Measurements from ENCODE around the gene ORC5. TPM values are rescaled to one million over a fixed set of nuclear protein-coding genes. Genes with fewer than 3 reads are reported as not detected.

The ORC5 gene
- total RNA-seq, 1 experiment from 2014 or later, result 25.4 TPM

GRCh38 chr7:104124469-104124868, 83.3 kb downstream of the ORC5 start:
- no peak for DNase-seq (ENCODE audit: unreplicated experiment)
- CTCF ChIA-PET, result interaction anchor here (0.7 kb wide), 1 partner anchor 21 kb away, joined by 3 read pairs; no protein-coding TSS in a partner anchor
- no TSS peak for BruUV-seq (replicated peaks)
- POLR2A ChIA-PET, result no interaction called here
- no peak overlapping the region for H3K4me3 Mint-ChIP-seq (ENCODE audit: unreplicated experiment)
- H3K36me3 Mint-ChIP-seq (ENCODE audit: insufficient read depth, unreplicated experiment), result peaks cover 37% of the 10 kb centered on the region
- intact Hi-C loops (cut with micrococcal nuclease), result no loop called here
- H3K4me1 Mint-ChIP-seq (ENCODE audit: insufficient read depth, unreplicated experiment), result no peaks in the 10 kb centered on the region
- no peak for TF ChIP-seq CTCF (IDR thresholded peaks at IDR 0.05; ENCODE audit: unreplicated experiment)
- H3K9me3 Mint-ChIP-seq (ENCODE audit: unreplicated experiment), result no peaks in the 10 kb centered on the region
- no peak overlapping the region for H3K27ac Mint-ChIP-seq (ENCODE audit: low read depth, unreplicated experiment)
- H3K27me3 Mint-ChIP-seq (ENCODE audit: insufficient read depth, unreplicated experiment), result no peaks in the 10 kb centered on the region

- Mint-ChIP-seq H3K27ac (ENCODE audit: low read depth, unreplicated experiment) (no peak overlapping the region), H3K36me3 (ENCODE audit: insufficient read depth, unreplicated experiment) (peaks cover 37% of the 10 kb centered on the region), H3K27me3 (ENCODE audit: insufficient read depth, unreplicated experiment) (no peaks in the 10 kb centered on the region), H3K4me1 (ENCODE audit: insufficient read depth, unreplicated experiment) (no peaks in the 10 kb centered on the region), H3K4me3 (ENCODE audit: unreplicated experiment) (no peak overlapping the region), H3K9me3 (ENCODE audit: unreplicated experiment) (no peaks in the 10 kb centered on the region)
- intact Hi-C loops (cut with micrococcal nuclease), result no loop called here
- POLR2A ChIA-PET, result interaction anchor here (1.2 kb wide), 1 partner anchor 49 kb away, joined by 3 read pairs; no protein-coding TSS in a partner anchor
- no peak for TF ChIP-seq CTCF (IDR thresholded peaks at IDR 0.05; ENCODE audit: unreplicated experiment)
- DNase-seq (ENCODE audit: unreplicated experiment), result peak; percentile 10
- CTCF ChIA-PET, result no interaction called here
- no TSS peak for BruUV-seq (replicated peaks)
These were observed 84.0 kb downstream of the ORC5 start for GRCh38 chr7:104123786-104124185.

- BruUV-seq (replicated peaks), result no TSS peak
- no peaks in the 10 kb centered on the region for H3K9me3 Mint-ChIP-seq (ENCODE audit: unreplicated experiment)
- H3K27me3 Mint-ChIP-seq (ENCODE audit: insufficient read depth, unreplicated experiment), result peaks cover 60% of the 10 kb centered on the region
- intact Hi-C loops (cut with micrococcal nuclease), result no loop called here
- H3K4me1 Mint-ChIP-seq (ENCODE audit: insufficient read depth, unreplicated experiment), result no peaks in the 10 kb centered on the region
- no peak overlapping the region for H3K4me3 Mint-ChIP-seq (ENCODE audit: unreplicated experiment)
- no peaks in the 10 kb centered on the region for H3K36me3 Mint-ChIP-seq (ENCODE audit: insufficient read depth, unreplicated experiment)
- CTCF ChIA-PET, result no interaction called here
- POLR2A ChIA-PET, result no interaction called here
- no peak for DNase-seq (ENCODE audit: unreplicated experiment)
- H3K27ac Mint-ChIP-seq (ENCODE audit: low read depth, unreplicated experiment), result no peak overlapping the region
- TF ChIP-seq CTCF (IDR thresholded peaks at IDR 0.05; ENCODE audit: unreplicated experiment), result no peak
These were observed 94.0 kb downstream of the ORC5 start for GRCh38 chr7:104113788-104114187.

GRCh38 chr7:104112623-104113022, 95.2 kb downstream of the ORC5 start:
- H3K4me3 Mint-ChIP-seq (ENCODE audit: unreplicated experiment), result no peak overlapping the region
- no peak overlapping the region for H3K27ac Mint-ChIP-seq (ENCODE audit: low read depth, unreplicated experiment)
- DNase-seq (ENCODE audit: unreplicated experiment), result no peak
- ChIA-PET POLR2A (no interaction called here), CTCF (no interaction called here)
- BruUV-seq (replicated peaks), result no TSS peak
- no peaks in the 10 kb centered on the region for H3K4me1 Mint-ChIP-seq (ENCODE audit: insufficient read depth, unreplicated experiment)
- no peaks in the 10 kb centered on the region for H3K36me3 Mint-ChIP-seq (ENCODE audit: insufficient read depth, unreplicated experiment)
- peaks cover 62% of the 10 kb centered on the region for H3K27me3 Mint-ChIP-seq (ENCODE audit: insufficient read depth, unreplicated experiment)
- H3K9me3 Mint-ChIP-seq (ENCODE audit: unreplicated experiment), result no peaks in the 10 kb centered on the region
- TF ChIP-seq CTCF (IDR thresholded peaks at IDR 0.05; ENCODE audit: unreplicated experiment), result no peak
- intact Hi-C loops (cut with micrococcal nuclease), result no loop called here
